ENCODE data around the gene LRPAP1. TPM values are rescaled to one million over a fixed set of nuclear protein-coding genes. Genes with fewer than 3 reads are reported as not detected.
"Not testable (repeated sequence)": the region's sequence is repeated elsewhere in the genome, so short reads cannot be mapped to it uniquely, and the experiment has no call there.

LRPAP1 gene
- total RNA-seq, 1 experiment from 2014 or later: 131 TPM

- in situ Hi-C loops (cut with HindIII; ENCODE audit: low sequenced_read_pairs): not testable (repeated sequence)
Measured at GRCh38 chr4:3564948-3565347, 32.7 kb upstream of the LRPAP1 start.

GRCh38 chr4:3563403-3563802 lies 31.2 kb upstream of the LRPAP1 start:
- in situ Hi-C loops (cut with HindIII; ENCODE audit: low sequenced_read_pairs): no loop called here
- DNase-seq (ENCODE audit: low spot score): no peak

More at GRCh38 chr4:3564948-3565347, 32.7 kb upstream of the LRPAP1 start:
- DNase-seq (ENCODE audit: low spot score): not testable (repeated sequence)

- DNase-seq (ENCODE audit: low spot score); in situ Hi-C loops (cut with HindIII; ENCODE audit: low sequenced_read_pairs): not testable (repeated sequence)
Measured at GRCh38 chr4:3562127-3562526, 29.9 kb upstream of the LRPAP1 start.

DNA sequence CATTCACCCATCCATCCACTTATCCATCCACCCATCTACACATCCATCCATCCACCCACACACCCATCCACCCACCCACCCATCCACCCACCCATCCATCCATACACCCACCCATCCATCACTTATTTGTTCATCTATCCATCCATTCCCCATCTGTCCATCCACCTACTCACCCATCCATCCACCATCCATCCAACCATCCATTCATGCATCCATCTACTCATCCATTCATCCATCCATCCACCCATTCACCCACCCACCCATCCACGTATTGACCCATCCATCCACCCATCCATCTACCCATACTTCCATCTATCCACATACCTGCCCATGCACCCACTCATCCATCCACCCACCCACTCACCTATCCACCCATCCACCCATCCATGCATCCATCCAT lies 28.2 kb upstream of the LRPAP1 start:
- in situ Hi-C loops (cut with HindIII; ENCODE audit: low sequenced_read_pairs); DNase-seq (ENCODE audit: low spot score): not testable (repeated sequence)

- in situ Hi-C loops (cut with HindIII; ENCODE audit: low sequenced_read_pairs); DNase-seq (ENCODE audit: low spot score): not testable (repeated sequence)
Measured at GRCh38 chr4:3559381-3560290, 27.4 kb upstream of the LRPAP1 start.

DNA sequence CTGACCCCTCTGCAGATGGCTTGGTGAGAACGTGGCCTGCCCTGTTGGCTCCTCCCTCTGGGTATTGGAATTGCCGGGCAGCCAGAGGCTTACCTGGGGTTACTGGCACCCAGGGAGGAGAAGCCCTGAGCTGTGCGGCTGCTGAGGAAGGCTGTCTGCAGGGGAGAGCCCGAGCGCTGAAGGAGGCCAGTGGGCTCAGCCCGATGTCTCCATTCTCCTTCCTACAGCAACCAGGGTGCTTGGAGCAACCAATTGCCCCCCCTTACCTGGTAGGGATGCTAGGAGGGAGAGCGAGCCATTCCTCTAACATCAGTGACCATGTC lies 26.3 kb upstream of the LRPAP1 start:
- in situ Hi-C loops (cut with HindIII; ENCODE audit: low sequenced_read_pairs); DNase-seq (ENCODE audit: low spot score): not testable (repeated sequence)

GRCh38 chr4:3557676-3558513 lies 25.7 kb upstream of the LRPAP1 start:
- DNase-seq (ENCODE audit: low spot score); in situ Hi-C loops (cut with HindIII; ENCODE audit: low sequenced_read_pairs): not testable (repeated sequence)

DNA sequence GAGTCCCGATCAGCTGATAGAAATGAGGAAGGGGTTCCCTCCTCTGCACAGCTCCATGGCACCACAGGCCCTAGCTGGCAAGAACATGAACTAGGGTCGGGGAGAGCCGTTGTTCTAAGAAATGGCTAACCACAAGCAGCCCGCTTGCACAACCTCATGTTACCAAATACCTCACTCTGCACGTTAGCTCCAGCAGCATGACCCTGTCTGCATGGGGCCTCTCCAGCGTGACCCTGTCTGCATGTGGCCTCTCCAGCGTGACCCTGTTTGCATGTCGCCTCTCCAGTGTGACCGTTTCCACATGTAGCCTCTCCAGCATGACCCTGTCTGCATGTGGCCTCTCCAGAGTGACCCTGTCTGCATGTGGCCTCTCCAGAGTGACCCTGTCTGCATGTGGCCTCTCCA lies 24.9 kb upstream of the LRPAP1 start:
- DNase-seq (ENCODE audit: low spot score); in situ Hi-C loops (cut with HindIII; ENCODE audit: low sequenced_read_pairs): not testable (repeated sequence)

DNA sequence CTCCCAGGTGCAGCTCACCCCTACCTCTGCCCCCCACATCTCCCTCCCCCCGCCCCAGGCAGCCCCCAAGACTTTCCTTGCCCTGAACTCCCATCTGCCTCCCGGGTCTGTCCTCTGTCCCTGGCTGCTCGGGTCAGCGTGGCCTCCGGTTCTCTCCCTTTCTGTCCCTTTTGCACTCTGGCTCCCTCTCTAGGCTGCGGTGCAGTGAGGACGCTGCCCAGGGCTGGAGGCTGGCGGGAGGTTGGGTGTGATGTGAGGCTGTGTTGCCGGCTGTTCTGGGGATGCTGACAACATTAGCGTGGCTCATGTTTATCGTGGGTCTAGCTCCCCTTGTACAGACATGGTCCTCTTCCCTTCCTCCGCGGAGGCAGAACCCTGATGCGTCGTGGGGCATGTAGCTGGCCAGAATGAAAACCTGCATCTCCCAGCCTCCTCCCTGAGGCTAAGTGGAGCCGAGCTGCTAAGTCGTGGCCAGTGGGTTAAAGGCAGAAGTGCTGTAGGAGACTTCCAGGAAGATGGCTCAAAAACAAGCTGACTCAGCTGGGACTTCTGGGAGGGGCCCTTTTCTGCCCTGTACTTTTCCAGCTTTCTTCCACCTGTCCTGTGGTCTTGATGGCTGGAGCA lies 24.1 kb upstream of the LRPAP1 start:
- DNase-seq (ENCODE audit: low spot score); in situ Hi-C loops (cut with HindIII; ENCODE audit: low sequenced_read_pairs): not testable (repeated sequence)

- in situ Hi-C loops (cut with HindIII; ENCODE audit: low sequenced_read_pairs); DNase-seq (ENCODE audit: low spot score): not testable (repeated sequence)
Measured at GRCh38 chr4:3555459-3556070, 23.3 kb upstream of the LRPAP1 start.

GRCh38 chr4:3551366-3551765 lies 19.1 kb upstream of the LRPAP1 start:
- DNase-seq (ENCODE audit: low spot score); in situ Hi-C loops (cut with HindIII; ENCODE audit: low sequenced_read_pairs): not testable (repeated sequence)

- DNase-seq (ENCODE audit: low spot score); in situ Hi-C loops (cut with HindIII; ENCODE audit: low sequenced_read_pairs): not testable (repeated sequence)
Measured at GRCh38 chr4:3550792-3551325, 18.6 kb upstream of the LRPAP1 start.

GRCh38 chr4:3550041-3550440 lies 17.8 kb upstream of the LRPAP1 start:
- DNase-seq (ENCODE audit: low spot score); in situ Hi-C loops (cut with HindIII; ENCODE audit: low sequenced_read_pairs): not testable (repeated sequence)

GRCh38 chr4:3549694-3550001 lies 17.4 kb upstream of the LRPAP1 start:
- DNase-seq (ENCODE audit: low spot score); in situ Hi-C loops (cut with HindIII; ENCODE audit: low sequenced_read_pairs): not testable (repeated sequence)

DNA sequence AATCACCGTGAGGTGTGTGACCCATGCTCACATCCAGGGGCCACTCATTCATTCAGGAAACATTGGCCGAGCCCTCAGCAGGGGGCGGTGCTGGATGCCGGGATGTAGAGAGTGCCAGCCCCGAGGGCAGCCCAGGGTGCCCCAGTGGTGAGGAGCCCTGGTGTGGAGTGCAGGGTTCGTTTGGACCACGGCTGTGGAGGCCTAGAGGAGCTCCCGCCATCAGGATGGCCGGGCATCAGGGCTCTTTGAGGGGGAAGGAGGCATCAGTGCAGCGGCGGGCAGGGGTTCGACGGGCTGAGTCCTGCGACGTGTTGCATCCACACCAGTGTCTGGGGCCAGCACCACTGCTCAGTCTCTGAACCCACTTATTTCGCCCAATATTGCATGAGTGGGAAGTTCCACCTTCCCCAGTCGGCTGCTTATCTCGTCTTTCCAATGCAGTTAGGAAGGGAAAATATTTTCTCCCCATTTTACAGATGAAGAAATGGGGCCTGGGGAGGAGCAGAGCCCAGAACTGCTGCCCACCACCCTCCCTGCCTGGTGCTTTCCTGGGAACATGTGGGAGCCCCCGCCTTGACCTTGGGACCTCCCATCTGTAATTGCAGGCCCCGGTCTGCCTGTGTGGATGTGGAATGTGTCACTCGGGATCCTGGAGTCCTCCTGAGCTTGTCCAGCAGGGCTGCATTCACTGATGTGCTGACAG lies 16.9 kb upstream of the LRPAP1 start:
- in situ Hi-C loops (cut with HindIII; ENCODE audit: low sequenced_read_pairs); DNase-seq (ENCODE audit: low spot score): not testable (repeated sequence)

- in situ Hi-C loops (cut with HindIII; ENCODE audit: low sequenced_read_pairs); DNase-seq (ENCODE audit: low spot score): not testable (repeated sequence)
Measured at GRCh38 chr4:3546721-3547120, 14.5 kb upstream of the LRPAP1 start.

DNA sequence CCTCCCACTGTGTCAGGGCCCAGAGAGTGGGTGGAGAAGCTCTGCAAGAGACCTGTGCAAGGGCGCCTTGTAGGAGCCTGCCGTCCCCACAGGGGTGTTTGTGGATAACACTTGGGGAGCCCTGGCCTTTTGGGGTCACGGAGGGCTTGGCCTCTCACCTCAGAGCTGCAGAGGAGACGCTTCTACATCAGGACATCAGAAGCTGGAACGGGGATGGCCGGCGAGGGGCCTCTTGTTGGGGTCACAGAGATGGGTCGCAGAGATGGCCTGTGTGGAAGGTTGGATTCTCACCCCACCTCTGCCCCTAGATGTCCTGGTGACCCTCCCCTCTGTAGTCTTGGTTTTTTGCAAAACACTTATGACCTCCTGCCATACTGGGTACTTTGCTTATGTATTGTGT lies 13.1 kb upstream of the LRPAP1 start:
- DNase-seq (ENCODE audit: low spot score); in situ Hi-C loops (cut with HindIII; ENCODE audit: low sequenced_read_pairs): not testable (repeated sequence)

GRCh38 chr4:3544259-3545025 lies 12.2 kb upstream of the LRPAP1 start:
- in situ Hi-C loops (cut with HindIII; ENCODE audit: low sequenced_read_pairs); DNase-seq (ENCODE audit: low spot score): not testable (repeated sequence)

All from G401 (cell line).